Activated B cell treated with CpG ODN at 0.5 μM for 24 hours (primary cell): Measurements from ENCODE around the gene SETDB1. TPM values are rescaled to one million over a fixed set of nuclear protein-coding genes. Genes with fewer than 3 reads are reported as not detected.

Experiments used
- ATAC-seq: fragments of 200-7000 bp; cut with Tn5 transposase; one replicate; pipeline ENCODE4 v1.10.0; 2021; ENCODE audit warnings: low read depth, mild to moderate bottlenecking, moderate library complexity
- CTCF ChIA-PET: fragments of 350-600 bp; sonication (Branson Sonifier 250); formaldehyde crosslinking; loops from one replicate; lab custom pipeline; 2021; ENCODE audit warnings: antibody characterized with exemption; lab: Charles Lee
- POLR2A ChIA-PET: fragments of 350-600 bp; sonication (Branson Sonifier 250); formaldehyde crosslinking; loops from one replicate; lab custom pipeline; 2021; ENCODE audit warnings: antibody characterized with exemption; lab: Charles Lee
- DNase-seq: peaks from one replicate; pipeline ENCODE4 v3.0.0; 2022
- H3K27ac Mint-ChIP-seq: one replicate; pipeline ENCODE4 v1.8.0; 2020; ENCODE audit warnings: mixed read lengths
- H3K27me3 Mint-ChIP-seq: one replicate; pipeline ENCODE4 v1.8.0; 2021; ENCODE audit warnings: mixed read lengths
- H3K36me3 Mint-ChIP-seq: one replicate; pipeline ENCODE4 v1.8.0; 2021; ENCODE audit warnings: low read depth, mixed read lengths
- H3K4me1 Mint-ChIP-seq: one replicate; pipeline ENCODE4 v1.8.0; 2021; ENCODE audit warnings: mixed read lengths
- H3K4me3 Mint-ChIP-seq: one replicate; pipeline ENCODE4 v1.8.0; 2020; ENCODE audit warnings: mild to moderate bottlenecking, mixed read lengths
- H3K9me3 Mint-ChIP-seq: one replicate; pipeline ENCODE4 v1.8.0; 2020; ENCODE audit warnings: mixed read lengths
- CTCF ChIP-seq: fragments of 200-600 bp; IDR thresholded peaks from one replicate; pipeline ENCODE4 v1.8.0; 2022; ENCODE audit warnings: antibody characterized with exemption, mild to moderate bottlenecking
- intact Hi-C: fragments of 100-400 bp; cut with micrococcal nuclease; formaldehyde crosslinking; loops from one replicate; pipeline ENCODE4 v1.15.1; 2024
- total RNA-seq: library from RNA; stranded (reverse); gene quantifications from 2 replicates; pipeline ENCODE4 v1.2.3, GENCODE V29; 2022

The SETDB1 gene
- total RNA-seq, 1 donor from 2014 or later = 105 TPM

GRCh38 chr1:150912623-150913022 lies 13.5 kb upstream of the SETDB1 start:
- TF ChIP-seq CTCF = no peak
- POLR2A ChIA-PET = no interaction called here
- H3K4me1 Mint-ChIP-seq = peaks cover 8% of the 10 kb centered on the region
- no peaks in the 10 kb centered on the region for H3K9me3 Mint-ChIP-seq
- intact Hi-C loops = no loop called here
- no peaks in the 10 kb centered on the region for H3K27me3 Mint-ChIP-seq
- H3K27ac Mint-ChIP-seq = no peak overlapping the region
- CTCF ChIA-PET = interaction anchor here (0.6 kb wide), 1 partner anchor 64 kb away, joined by 4 read pairs; no protein-coding TSS in a partner anchor
- DNase-seq = no peak
- H3K4me3 Mint-ChIP-seq = no peak overlapping the region
- ATAC-seq = no peak
- no peaks in the 10 kb centered on the region for H3K36me3 Mint-ChIP-seq

- no peaks in the 10 kb centered on the region for H3K36me3 Mint-ChIP-seq
- ChIA-PET POLR2A (no interaction called here), CTCF (no interaction called here)
- TF ChIP-seq CTCF = no peak
- H3K4me1 Mint-ChIP-seq = peaks cover 5% of the 10 kb centered on the region
- DNase-seq = no peak
- no peak overlapping the region for H3K4me3 Mint-ChIP-seq
- intact Hi-C loops = no loop called here
- no peaks in the 10 kb centered on the region for H3K9me3 Mint-ChIP-seq
- ATAC-seq = no peak
- H3K27me3 Mint-ChIP-seq = no peaks in the 10 kb centered on the region
- no peak overlapping the region for H3K27ac Mint-ChIP-seq
These were observed 8.8 kb upstream of the SETDB1 start for GRCh38 chr1:150917387-150917786.

GRCh38 chr1:150922519-150922975 lies 3.6 kb upstream of the SETDB1 start:
- Mint-ChIP-seq H3K36me3 (peaks cover 8% of the 10 kb centered on the region), H3K4me3 (peak overlapping the region; percentile 44), H3K9me3 (no peaks in the 10 kb centered on the region), H3K27me3 (no peaks in the 10 kb centered on the region), H3K4me1 (peaks cover 30% of the 10 kb centered on the region), H3K27ac (peak overlapping the region; percentile 79)
- ATAC-seq (peak; percentile 55), DNase-seq (peak; percentile 23)
- peak; percentile 25 for TF ChIP-seq CTCF
- CTCF ChIA-PET = interaction anchor here (0.6 to 2.8 kb wide), 29 partner anchors 9 to 460 kb away, joined by 3 to 22 read pairs (median 4); partner anchors contain the start of genes CTSS, ENSA and GOLPH3L
- POLR2A ChIA-PET = interaction anchor here (0.5 to 1.9 kb wide), 16 partner anchors 10 to 599 kb away, joined by 3 to 13 read pairs (median 4); partner anchors contain the start of genes ARNT, CTSS and MCL1
- intact Hi-C loops = loop anchor here (1.0 to 5.0 kb wide), 7 partner anchors 32 to 458 kb away; partner anchors contain the start of genes ARNT and ENSA

- ChIA-PET CTCF (no interaction called here), POLR2A (interaction anchor here (0.6 to 1.8 kb wide), 4 partner anchors 21 to 561 kb away, joined by 3 to 5 read pairs (median 4); partner anchors contain the start of gene RPRD2)
- intact Hi-C loops = loop anchor here (5.0 kb wide), 2 partner anchors 132 to 563 kb away; partner anchors contain the start of genes CDC42SE1 and RPRD2
- peak overlapping the region; percentile 98 for H3K4me3 Mint-ChIP-seq
- peaks cover 35% of the 10 kb centered on the region for H3K4me1 Mint-ChIP-seq
- H3K9me3 Mint-ChIP-seq = no peaks in the 10 kb centered on the region
- H3K27ac Mint-ChIP-seq = peak overlapping the region; percentile 98
- DNase-seq = no peak
- peaks cover 33% of the 10 kb centered on the region for H3K36me3 Mint-ChIP-seq
- ATAC-seq = no peak
- no peak for TF ChIP-seq CTCF
- H3K27me3 Mint-ChIP-seq = no peaks in the 10 kb centered on the region
These were observed 1.1 kb upstream of the SETDB1 start for GRCh38 chr1:150925080-150925479.

- Mint-ChIP-seq H3K4me3 (peak overlapping the region; percentile 98), H3K27me3 (no peaks in the 10 kb centered on the region), H3K9me3 (peaks cover 2% of the 10 kb centered on the region), H3K4me1 (peaks cover 28% of the 10 kb centered on the region), H3K36me3 (peaks cover 54% of the 10 kb centered on the region), H3K27ac (peak overlapping the region; percentile 98)
- DNase-seq (no peak), ATAC-seq (no peak)
- POLR2A ChIA-PET = interaction anchor here (0.8 to 1.3 kb wide), 2 partner anchors 51 to 659 kb away, joined by 3 to 6 read pairs; partner anchors contain the start of genes APH1A and ARNT
- CTCF ChIA-PET = no interaction called here
- intact Hi-C loops = loop anchor here (2.0 to 5.0 kb wide), 3 partner anchors 47 to 565 kb away; partner anchors contain the start of genes CDC42SE1, CERS2 and RPRD2
- TF ChIP-seq CTCF = no peak
These were observed 1.5 kb downstream of the SETDB1 start for GRCh38 chr1:150927624-150928023.
